HL-60 (cell line): ENCODE measurements around the gene IMMP2L.

Experiments
- POLR2AphosphoS5 ChIP-seq: IDR thresholded peaks from 2 replicates; pipeline ENCODE4 v1.6.1; 2012; ENCODE audit warnings: low read depth
- TF ChIP-seq, protein P1 (sequence below): IDR thresholded peaks from one replicate; pipeline ENCODE4 v1.5.1; 2011; ENCODE audit warnings: low read length, control low read depth, inconsistent platforms; ENCODE audit not compliant: insufficient read depth

DNA sequence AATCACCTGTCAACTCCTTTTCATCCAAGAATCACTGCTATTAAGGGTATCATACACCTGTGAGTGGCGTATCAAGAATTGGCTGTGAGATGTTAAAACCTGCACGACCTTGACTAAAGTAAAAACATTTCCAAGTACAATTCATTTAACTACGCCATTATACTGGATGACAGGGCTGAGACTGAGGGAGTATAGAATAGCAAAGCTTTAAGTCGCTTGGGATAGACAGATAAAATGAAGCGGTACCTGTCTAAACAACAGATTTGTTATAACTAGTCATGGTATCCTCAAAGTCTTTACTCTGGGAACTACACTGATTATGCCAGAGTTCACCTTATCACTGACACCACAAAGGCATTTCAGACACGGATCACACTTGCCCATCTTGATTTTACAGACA, 837.5 kb downstream of the IMMP2L start:
- TF ChIP-seq, protein P1, sequence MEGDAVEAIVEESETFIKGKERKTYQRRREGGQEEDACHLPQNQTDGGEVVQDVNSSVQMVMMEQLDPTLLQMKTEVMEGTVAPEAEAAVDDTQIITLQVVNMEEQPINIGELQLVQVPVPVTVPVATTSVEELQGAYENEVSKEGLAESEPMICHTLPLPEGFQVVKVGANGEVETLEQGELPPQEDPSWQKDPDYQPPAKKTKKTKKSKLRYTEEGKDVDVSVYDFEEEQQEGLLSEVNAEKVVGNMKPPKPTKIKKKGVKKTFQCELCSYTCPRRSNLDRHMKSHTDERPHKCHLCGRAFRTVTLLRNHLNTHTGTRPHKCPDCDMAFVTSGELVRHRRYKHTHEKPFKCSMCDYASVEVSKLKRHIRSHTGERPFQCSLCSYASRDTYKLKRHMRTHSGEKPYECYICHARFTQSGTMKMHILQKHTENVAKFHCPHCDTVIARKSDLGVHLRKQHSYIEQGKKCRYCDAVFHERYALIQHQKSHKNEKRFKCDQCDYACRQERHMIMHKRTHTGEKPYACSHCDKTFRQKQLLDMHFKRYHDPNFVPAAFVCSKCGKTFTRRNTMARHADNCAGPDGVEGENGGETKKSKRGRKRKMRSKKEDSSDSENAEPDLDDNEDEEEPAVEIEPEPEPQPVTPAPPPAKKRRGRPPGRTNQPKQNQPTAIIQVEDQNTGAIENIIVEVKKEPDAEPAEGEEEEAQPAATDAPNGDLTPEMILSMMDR = no peak
- TF ChIP-seq POLR2AphosphoS5 = no peak
